Fibroblast of mammary gland (primary cell): ENCODE results near the gene LMTK3.

Experiments
- DNase-seq: peaks from one replicate; pipeline ENCODE4 v3.0.0-alpha.2; 2010; ENCODE audit warnings: low read depth
- H3K4me3 ChIP-seq: 2 replicates; pipeline ENCODE4 v1.5.1; 2011; ENCODE audit warnings: low read depth, mild to moderate bottlenecking, low read length, moderate library complexity; ENCODE audit not compliant: control insufficient read depth
- TF ChIP-seq, protein P1 (sequence below): conservative IDR thresholded peaks from 2 replicates; pipeline ENCODE4 v1.5.1; 2011; ENCODE audit warnings: low read depth, low read length, inconsistent platforms; ENCODE audit not compliant: control insufficient read depth, insufficient read depth

LMTK3 gene

DNA sequence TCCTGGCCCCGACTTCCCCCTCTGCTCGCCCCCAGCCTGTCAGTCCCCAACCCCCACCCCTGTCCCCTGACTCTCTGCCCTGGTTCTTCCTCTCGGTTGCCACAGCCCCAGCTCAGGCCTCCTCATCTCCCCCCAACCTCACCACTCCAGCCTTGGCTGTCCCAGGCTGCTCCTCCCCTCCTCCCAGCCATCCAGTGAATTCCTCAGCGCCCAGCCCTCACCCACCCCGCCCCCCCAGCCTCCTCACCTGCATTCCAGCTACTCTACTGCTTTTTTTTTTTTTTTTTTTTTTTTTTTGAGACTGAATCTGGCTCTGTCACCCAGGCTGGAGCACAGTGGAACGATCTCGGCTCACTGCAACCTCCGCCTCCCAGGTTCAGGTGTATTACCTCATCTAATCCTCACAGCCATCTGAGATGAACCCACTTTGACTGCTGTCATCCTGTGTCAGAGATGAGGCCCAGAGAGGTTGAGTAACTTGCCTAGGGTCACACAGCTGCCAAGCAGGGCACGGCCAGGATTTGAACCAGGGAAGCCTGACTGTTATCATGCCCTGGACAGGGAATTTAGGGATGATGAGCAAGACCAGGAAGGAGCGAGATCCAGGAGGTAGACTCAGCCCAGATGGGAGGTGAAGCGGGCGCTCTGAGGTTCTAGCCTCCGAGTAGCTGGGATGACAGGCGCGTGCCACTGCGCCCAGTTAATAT is 42.9 kb upstream of the LMTK3 start:
- DNase-seq = no peak
- TF ChIP-seq, protein P1, sequence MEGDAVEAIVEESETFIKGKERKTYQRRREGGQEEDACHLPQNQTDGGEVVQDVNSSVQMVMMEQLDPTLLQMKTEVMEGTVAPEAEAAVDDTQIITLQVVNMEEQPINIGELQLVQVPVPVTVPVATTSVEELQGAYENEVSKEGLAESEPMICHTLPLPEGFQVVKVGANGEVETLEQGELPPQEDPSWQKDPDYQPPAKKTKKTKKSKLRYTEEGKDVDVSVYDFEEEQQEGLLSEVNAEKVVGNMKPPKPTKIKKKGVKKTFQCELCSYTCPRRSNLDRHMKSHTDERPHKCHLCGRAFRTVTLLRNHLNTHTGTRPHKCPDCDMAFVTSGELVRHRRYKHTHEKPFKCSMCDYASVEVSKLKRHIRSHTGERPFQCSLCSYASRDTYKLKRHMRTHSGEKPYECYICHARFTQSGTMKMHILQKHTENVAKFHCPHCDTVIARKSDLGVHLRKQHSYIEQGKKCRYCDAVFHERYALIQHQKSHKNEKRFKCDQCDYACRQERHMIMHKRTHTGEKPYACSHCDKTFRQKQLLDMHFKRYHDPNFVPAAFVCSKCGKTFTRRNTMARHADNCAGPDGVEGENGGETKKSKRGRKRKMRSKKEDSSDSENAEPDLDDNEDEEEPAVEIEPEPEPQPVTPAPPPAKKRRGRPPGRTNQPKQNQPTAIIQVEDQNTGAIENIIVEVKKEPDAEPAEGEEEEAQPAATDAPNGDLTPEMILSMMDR = no peak
- no peak overlapping the region for H3K4me3 ChIP-seq

DNA sequence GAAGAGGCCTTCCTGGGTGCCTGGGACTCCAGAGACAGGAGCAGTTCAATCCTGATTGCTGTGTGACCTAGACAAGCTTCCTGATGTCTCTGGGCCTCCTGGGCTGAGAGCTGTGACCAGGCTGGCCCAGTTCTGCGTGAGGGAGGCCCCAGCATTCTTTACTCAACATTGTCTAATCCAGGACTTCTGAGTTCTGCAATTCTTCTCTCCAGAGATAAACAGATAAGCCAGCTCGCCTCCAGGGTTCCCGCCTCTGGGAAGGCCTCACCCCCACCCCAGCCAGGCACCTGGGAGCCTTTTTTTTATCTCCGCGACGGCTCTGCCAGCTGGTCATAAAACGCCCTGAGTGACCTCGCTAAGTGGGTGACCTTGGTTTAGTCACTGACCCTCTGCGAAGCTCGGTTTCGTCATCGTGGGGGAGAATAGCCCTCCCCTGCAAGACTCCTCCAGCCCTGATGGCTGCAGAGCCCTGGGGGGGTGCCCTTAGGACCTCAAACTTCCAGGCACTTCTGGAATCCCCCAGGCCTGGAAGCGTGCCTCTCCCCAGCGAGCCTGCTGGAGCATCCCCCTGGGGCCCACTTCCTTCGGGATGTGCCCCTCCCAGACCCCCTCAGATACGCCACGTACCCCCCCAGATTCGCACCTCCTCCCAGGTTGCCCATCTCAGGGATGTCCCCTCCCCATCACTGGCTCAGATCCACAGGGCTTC is 42.2 kb upstream of the LMTK3 start:
- DNase-seq = peak; percentile 87
- TF ChIP-seq, protein P1 = no peak
- no peak overlapping the region for H3K4me3 ChIP-seq

GRCh38 chr19:48552406-48553322 is 41.0 kb upstream of the LMTK3 start:
- TF ChIP-seq, protein P1 = no peak
- H3K4me3 ChIP-seq = no peak overlapping the region
- peak; percentile 12 for DNase-seq

GRCh38 chr19:48551437-48552302 is 40.0 kb upstream of the LMTK3 start, which contains the start of gene SULT2B1:
Gene SULT2B1 (plus strand): TSS chr19:48552172. CDS start chr19:48552253, 81 bp downstream.
- no peak within 1 kb of the TSS for H3K4me3 ChIP-seq
- TF ChIP-seq, protein P1 = no peak
- DNase-seq = no peak

DNA sequence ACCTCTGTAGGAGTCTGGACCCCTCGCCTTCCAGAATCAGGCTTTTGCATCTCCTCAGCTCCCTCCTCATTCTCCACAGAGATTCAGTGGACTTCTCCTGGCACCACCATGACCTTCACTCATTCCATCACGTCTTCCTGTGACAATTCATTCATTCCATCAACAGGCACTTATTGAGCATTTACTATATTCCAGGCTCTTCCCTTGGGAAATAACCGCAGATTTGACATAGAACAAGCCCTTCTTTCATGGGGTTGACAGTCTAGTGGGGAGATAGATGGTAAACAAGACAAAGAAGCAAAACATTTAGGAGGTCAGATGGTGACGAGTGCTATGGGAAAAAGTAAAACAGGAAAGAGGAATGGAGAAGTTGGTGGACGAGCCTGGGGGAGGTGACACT is 37.7 kb upstream of the LMTK3 start:
- TF ChIP-seq, protein P1 = no peak
- H3K4me3 ChIP-seq = no peak overlapping the region
- DNase-seq = no peak
